Measurements from ENCODE around the gene AHSA1. TPM values are rescaled to one million over a fixed set of nuclear protein-coding genes. Genes with fewer than 3 reads are reported as not detected.

The AHSA1 gene
- total and polyA plus RNA-seq, 4 donors = 66.5 to 110 (median 85.4) TPM

- DNase-seq (no peak), ATAC-seq (ENCODE audit: low FRiP score) (no peak)
- 86 to 88% methylated on average over 4 to 5 of the region's 5 CpGs for WGBS, 2 donors
- intact Hi-C loops (cut with DNase I) = no loop called here
- Histone ChIP-seq H3K27me3 (ENCODE audit: control insufficient read depth in 1 of 2, insufficient read depth in 2 of 2, low read length in 1 of 2) (no peaks in the 10 kb centered on the region), H3K27ac (ENCODE audit: low read depth in 1 of 2, low read length in 2 of 2) (no peak overlapping the region), H3K4me1 (ENCODE audit: control insufficient read depth in 1 of 2, insufficient read depth in 2 of 2, low read length in 2 of 2) (no peaks in the 10 kb centered on the region), H3K4me3 (ENCODE audit: low read length in 2 of 2) (no peak overlapping the region), H3K9me3 (ENCODE audit: control insufficient read depth, low read length) (no peaks in the 10 kb centered on the region), H3K36me3 (ENCODE audit: control insufficient read depth in 1 of 2, insufficient read depth in 2 of 2, low read length in 1 of 2) (no peaks in the 10 kb centered on the region)
These were observed 20.1 kb downstream of the AHSA1 start for GRCh38 chr14:77478029-77478428.

DNA sequence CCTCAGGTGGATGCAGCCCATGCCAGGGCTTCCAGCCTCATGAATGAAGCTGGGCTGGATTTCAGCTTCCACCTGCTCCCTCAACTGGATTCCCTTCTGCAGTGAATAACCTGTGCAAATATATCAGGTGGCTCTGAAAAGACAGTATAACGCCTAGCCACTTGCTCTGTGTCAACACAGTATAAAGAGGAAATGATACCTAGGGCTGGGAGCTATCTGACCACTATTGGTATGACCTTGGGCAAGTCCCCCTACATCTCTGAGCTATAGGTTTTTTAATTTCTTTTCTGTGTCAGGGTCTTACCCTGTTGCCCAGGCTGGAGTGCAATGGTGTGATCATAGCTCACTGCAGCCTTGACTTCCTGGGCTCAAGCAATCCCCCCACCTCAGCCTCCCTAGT, 20.9 kb downstream of the AHSA1 start:
- Histone ChIP-seq H3K27me3 (ENCODE audit: control insufficient read depth in 1 of 2, insufficient read depth in 2 of 2, low read length in 1 of 2) (no peaks in the 10 kb centered on the region), H3K9me3 (ENCODE audit: control insufficient read depth, low read length) (no peaks in the 10 kb centered on the region), H3K4me3 (ENCODE audit: low read length in 2 of 2) (no peak overlapping the region), H3K4me1 (ENCODE audit: control insufficient read depth in 1 of 2, insufficient read depth in 2 of 2, low read length in 2 of 2) (no peaks in the 10 kb centered on the region), H3K27ac (ENCODE audit: low read depth in 1 of 2, low read length in 2 of 2) (no peak overlapping the region), H3K36me3 (ENCODE audit: control insufficient read depth in 1 of 2, insufficient read depth in 2 of 2, low read length in 1 of 2) (no peaks in the 10 kb centered on the region)
- 83 to 87% methylated on average over 1 of the region's 1 CpG for WGBS, 2 donors
- no peak for ATAC-seq (ENCODE audit: low FRiP score)
- intact Hi-C loops (cut with DNase I) = no loop called here
- no peak for DNase-seq

- H3K4me1 ChIP-seq (ENCODE audit: control insufficient read depth in 1 of 2, insufficient read depth in 2 of 2, low read length in 2 of 2) = no peaks in the 10 kb centered on the region
- no peaks in the 10 kb centered on the region for H3K36me3 ChIP-seq (ENCODE audit: control insufficient read depth in 1 of 2, insufficient read depth in 2 of 2, low read length in 1 of 2)
- H3K9me3 ChIP-seq (ENCODE audit: control insufficient read depth, low read length) = no peaks in the 10 kb centered on the region
- ATAC-seq (ENCODE audit: low FRiP score) (no peak), DNase-seq (no peak)
- H3K27ac ChIP-seq (ENCODE audit: low read depth in 1 of 2, low read length in 2 of 2) = no peak overlapping the region
- no peaks in the 10 kb centered on the region for H3K27me3 ChIP-seq (ENCODE audit: control insufficient read depth in 1 of 2, insufficient read depth in 2 of 2, low read length in 1 of 2)
- H3K4me3 ChIP-seq (ENCODE audit: low read length in 2 of 2) = no peak overlapping the region
- 84 to 85% methylated on average over 8 of the region's 8 CpGs for WGBS, 2 donors
- intact Hi-C loops (cut with DNase I) = no loop called here
These were observed 24.5 kb downstream of the AHSA1 start for GRCh38 chr14:77482422-77482821.

- 72 to 83% methylated on average over 3 of the region's 3 CpGs for WGBS, 2 donors
- DNase-seq = no peak
- H3K4me3 ChIP-seq (ENCODE audit: low read length in 2 of 2) = no peak overlapping the region
- H3K27ac ChIP-seq (ENCODE audit: low read depth in 1 of 2, low read length in 2 of 2) = no peak overlapping the region
- H3K9me3 ChIP-seq (ENCODE audit: control insufficient read depth, low read length) = no peaks in the 10 kb centered on the region
- no peaks in the 10 kb centered on the region for H3K4me1 ChIP-seq (ENCODE audit: control insufficient read depth in 1 of 2, insufficient read depth in 2 of 2, low read length in 2 of 2)
- ATAC-seq (ENCODE audit: low FRiP score) = no peak
- intact Hi-C loops (cut with DNase I) = no loop called here
- H3K27me3 ChIP-seq (ENCODE audit: control insufficient read depth in 1 of 2, insufficient read depth in 2 of 2, low read length in 1 of 2) = no peaks in the 10 kb centered on the region
- H3K36me3 ChIP-seq (ENCODE audit: control insufficient read depth in 1 of 2, insufficient read depth in 2 of 2, low read length in 1 of 2) = no peaks in the 10 kb centered on the region
These were observed 27.4 kb downstream of the AHSA1 start for GRCh38 chr14:77485256-77485655.

GRCh38 chr14:77485901-77486678, 28.2 kb downstream of the AHSA1 start:
- no peak overlapping the region for H3K27ac ChIP-seq (ENCODE audit: low read depth in 1 of 2, low read length in 2 of 2)
- WGBS, 2 donors = 90 to 92% methylated on average over 7 of the region's 7 CpGs
- H3K4me1 ChIP-seq (ENCODE audit: control insufficient read depth in 1 of 2, insufficient read depth in 2 of 2, low read length in 2 of 2) = no peaks in the 10 kb centered on the region
- no peaks in the 10 kb centered on the region for H3K9me3 ChIP-seq (ENCODE audit: control insufficient read depth, low read length)
- H3K27me3 ChIP-seq (ENCODE audit: control insufficient read depth in 1 of 2, insufficient read depth in 2 of 2, low read length in 1 of 2) = no peaks in the 10 kb centered on the region
- DNase-seq (no peak), ATAC-seq (ENCODE audit: low FRiP score) (no peak)
- no peaks in the 10 kb centered on the region for H3K36me3 ChIP-seq (ENCODE audit: control insufficient read depth in 1 of 2, insufficient read depth in 2 of 2, low read length in 1 of 2)
- no peak overlapping the region for H3K4me3 ChIP-seq (ENCODE audit: low read length in 2 of 2)
- intact Hi-C loops (cut with DNase I) = no loop called here

DNA sequence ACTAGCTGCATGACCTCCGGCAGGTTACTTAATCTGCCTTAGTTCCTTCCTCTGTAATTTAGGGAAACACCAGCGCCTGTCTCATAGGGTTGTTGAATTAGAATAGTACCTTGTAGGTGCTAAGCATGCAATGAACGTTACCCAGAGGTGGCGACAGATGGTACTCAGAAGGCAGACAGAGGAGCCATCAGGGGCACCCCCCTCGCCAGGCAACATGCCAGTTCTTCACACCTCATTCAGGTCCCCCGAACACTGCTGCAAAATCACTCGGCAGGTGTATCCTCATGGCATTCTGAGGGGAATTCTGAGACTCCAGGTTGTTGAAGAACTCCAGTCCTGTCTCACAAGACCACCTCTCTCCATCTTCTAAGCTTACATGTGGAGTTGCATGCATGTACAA, 30.7 kb downstream of the AHSA1 start:
- intact Hi-C loops (cut with DNase I) = no loop called here
- no peaks in the 10 kb centered on the region for H3K4me1 ChIP-seq (ENCODE audit: control insufficient read depth in 1 of 2, insufficient read depth in 2 of 2, low read length in 2 of 2)
- H3K9me3 ChIP-seq (ENCODE audit: control insufficient read depth, low read length) = no peaks in the 10 kb centered on the region
- no peaks in the 10 kb centered on the region for H3K36me3 ChIP-seq (ENCODE audit: control insufficient read depth in 1 of 2, insufficient read depth in 2 of 2, low read length in 1 of 2)
- no peak for DNase-seq
- no peaks in the 10 kb centered on the region for H3K27me3 ChIP-seq (ENCODE audit: control insufficient read depth in 1 of 2, insufficient read depth in 2 of 2, low read length in 1 of 2)
- no peak overlapping the region for H3K4me3 ChIP-seq (ENCODE audit: low read length in 2 of 2)
- no peak for ATAC-seq (ENCODE audit: low FRiP score)
- WGBS, 2 donors = 80 to 84% methylated on average over 7 of the region's 7 CpGs
- H3K27ac ChIP-seq (ENCODE audit: low read depth in 1 of 2, low read length in 2 of 2) = no peak overlapping the region

DNA sequence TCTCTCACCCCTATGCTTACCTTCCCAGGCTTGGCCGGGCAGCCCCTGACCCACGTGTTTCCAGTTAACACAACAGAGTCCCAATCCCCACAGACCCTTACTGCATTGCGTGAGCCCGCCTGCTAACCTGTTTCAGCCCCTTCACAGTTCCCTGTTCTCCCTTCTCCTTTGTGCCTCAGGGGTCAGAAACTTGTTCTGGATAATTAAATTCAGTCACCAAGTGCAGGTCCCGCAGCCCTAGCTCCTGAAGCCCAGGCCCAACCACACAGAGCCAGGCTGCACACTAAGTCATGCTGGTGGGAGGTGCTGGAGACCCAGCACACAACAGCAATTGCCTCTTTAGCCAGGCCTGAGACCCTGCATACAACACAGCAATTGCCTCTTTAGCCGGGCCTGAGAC, 31.1 kb downstream of the AHSA1 start:
- no peaks in the 10 kb centered on the region for H3K27me3 ChIP-seq (ENCODE audit: control insufficient read depth in 1 of 2, insufficient read depth in 2 of 2, low read length in 1 of 2)
- H3K36me3 ChIP-seq (ENCODE audit: control insufficient read depth in 1 of 2, insufficient read depth in 2 of 2, low read length in 1 of 2) = no peaks in the 10 kb centered on the region
- no peaks in the 10 kb centered on the region for H3K9me3 ChIP-seq (ENCODE audit: control insufficient read depth, low read length)
- no peak overlapping the region for H3K4me3 ChIP-seq (ENCODE audit: low read length in 2 of 2)
- H3K27ac ChIP-seq (ENCODE audit: low read depth in 1 of 2, low read length in 2 of 2) = no peak overlapping the region
- 86% methylated on average over 6 of the region's 6 CpGs for WGBS, 2 donors
- H3K4me1 ChIP-seq (ENCODE audit: control insufficient read depth in 1 of 2, insufficient read depth in 2 of 2, low read length in 2 of 2) = no peaks in the 10 kb centered on the region
- ATAC-seq (ENCODE audit: low FRiP score) (no peak), DNase-seq (no peak)
- intact Hi-C loops (cut with DNase I) = no loop called here

GRCh38 chr14:77490347-77490986, 32.6 kb downstream of the AHSA1 start:
- Histone ChIP-seq H3K36me3 (ENCODE audit: control insufficient read depth in 1 of 2, insufficient read depth in 2 of 2, low read length in 1 of 2) (no peaks in the 10 kb centered on the region), H3K4me3 (ENCODE audit: low read length in 2 of 2) (no peak overlapping the region), H3K27me3 (ENCODE audit: control insufficient read depth in 1 of 2, insufficient read depth in 2 of 2, low read length in 1 of 2) (no peaks in the 10 kb centered on the region), H3K27ac (ENCODE audit: low read depth in 1 of 2, low read length in 2 of 2) (no peak overlapping the region), H3K9me3 (ENCODE audit: control insufficient read depth, low read length) (no peaks in the 10 kb centered on the region), H3K4me1 (ENCODE audit: control insufficient read depth in 1 of 2, insufficient read depth in 2 of 2, low read length in 2 of 2) (no peaks in the 10 kb centered on the region)
- DNase-seq = no peak
- 88 to 90% methylated on average over 8 of the region's 8 CpGs for WGBS, 2 donors
- intact Hi-C loops (cut with DNase I) = no loop called here
- ATAC-seq (ENCODE audit: low FRiP score) = no peak

DNA sequence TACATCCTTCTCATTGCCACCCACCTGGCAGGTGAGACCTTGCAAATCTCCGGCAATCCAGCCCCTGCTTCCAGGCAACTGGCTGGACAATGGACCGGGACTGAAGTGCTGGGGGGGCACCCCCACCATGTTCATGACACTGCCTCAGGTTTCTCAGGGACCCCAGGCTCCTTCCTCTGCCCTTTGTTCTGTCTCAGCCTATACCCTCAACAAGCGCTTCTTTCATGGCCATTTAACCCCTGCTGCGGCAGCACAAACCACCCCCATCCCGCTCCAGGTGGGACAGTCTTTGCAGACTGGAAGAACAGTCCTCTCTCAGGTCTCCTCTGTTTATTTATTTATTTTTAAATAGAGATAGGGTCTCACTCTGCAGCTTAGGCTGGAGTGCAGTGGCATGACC, 33.2 kb downstream of the AHSA1 start:
- H3K4me3 ChIP-seq (ENCODE audit: low read length in 2 of 2) = no peak overlapping the region
- H3K4me1 ChIP-seq (ENCODE audit: control insufficient read depth in 1 of 2, insufficient read depth in 2 of 2, low read length in 2 of 2) = no peaks in the 10 kb centered on the region
- no peaks in the 10 kb centered on the region for H3K36me3 ChIP-seq (ENCODE audit: control insufficient read depth in 1 of 2, insufficient read depth in 2 of 2, low read length in 1 of 2)
- H3K9me3 ChIP-seq (ENCODE audit: control insufficient read depth, low read length) = no peaks in the 10 kb centered on the region
- no peaks in the 10 kb centered on the region for H3K27me3 ChIP-seq (ENCODE audit: control insufficient read depth in 1 of 2, insufficient read depth in 2 of 2, low read length in 1 of 2)
- no peak overlapping the region for H3K27ac ChIP-seq (ENCODE audit: low read depth in 1 of 2, low read length in 2 of 2)
- WGBS, 2 donors = 87 to 91% methylated on average over 5 of the region's 5 CpGs
- no peak for ATAC-seq (ENCODE audit: low FRiP score)
- DNase-seq = no peak
- intact Hi-C loops (cut with DNase I) = no loop called here
